Adrenal gland (tissue), 12 donors: ENCODE results near the gene HPSE2. TPM values are rescaled to one million over a fixed set of nuclear protein-coding genes. Genes with fewer than 3 reads are reported as not detected.

ENCODE experiments used
- DNase-seq, 7 donors: peaks; one replicate each; pipeline ENCODE4 v3.0.0-alpha.2; 2019 to 2020
- H3K27ac ChIP-seq, 5 donors: fragments of 200-600 bp; sonication (generic) in 4 of 5; 1 replicate in 3 of 5; 2 replicates in 2 of 5; pipeline versions ENCODE4 v1.5.1 to v1.8.0; 2016 to 2020; ENCODE audit warnings: mild to moderate bottlenecking in 1 of 5
- H3K27me3 ChIP-seq: fragments of 200-600 bp; 2 replicates; pipeline ENCODE4 v1.8.0; 2021
- H3K36me3 ChIP-seq, 2 donors: fragments of 200-600 bp; replicated peaks in 1 of 2; 1 replicate in 1 of 2; 2 replicates in 1 of 2; pipeline versions ENCODE4 v1.5.1 to v1.8.0; 2018 to 2022
- H3K4me1 ChIP-seq, 2 donors: fragments of 200-600 bp; replicated peaks in 1 of 2; 1 replicate in 1 of 2; 2 replicates in 1 of 2; pipeline versions ENCODE4 v1.5.1 to v1.8.0; 2018 to 2021
- H3K4me3 ChIP-seq, 4 donors: fragments of 200-600 bp; sonication (generic) in 3 of 4; one replicate each; pipeline ENCODE4 v1.5.1; 2016 to 2018
- H3K9me3 ChIP-seq, 3 donors: fragments of 200-600 bp; sonication (generic) in 1 of 3; replicated peaks in 1 of 3; 1 replicate in 2 of 3; 2 replicates in 1 of 3; pipeline versions ENCODE4 v1.5.1 to v1.8.0; 2016 to 2021
- CTCF ChIP-seq, 6 experiments: fragments of 450-650 bp in 4 of 6; fragments of 200-600 bp in 2 of 6; sonication (generic) in 1 of 6; IDR thresholded peaks; 1 replicate in 5 of 6; 2 replicates in 1 of 6; pipeline versions ENCODE4 v1.5.1 to v1.8.0; 2016 to 2021; ENCODE audit warnings: antibody characterized with exemption in 6 of 6, mild to moderate bottlenecking in 2 of 6, moderate library complexity in 1 of 6
- POLR2A ChIP-seq, 2 donors: fragments of 450-650 bp; IDR thresholded peaks; one replicate each; pipeline ENCODE4 v1.6.1; 2017; ENCODE audit warnings: antibody characterized with exemption in 2 of 2, mild to moderate bottlenecking in 2 of 2, moderate library complexity in 1 of 2
- WGBS, 4 donors: extraction: QIAGEN DNeasy Blood & Tissue Kit in 2 of 4; methylation state at CpG; one replicate each; pipeline versions ENCODE4 v1.1.5 to v1.1.7; 2013 to 2017; 5-methylcytosine and 5-hydroxymethylcytosine counted together
- intact Hi-C, 2 donors: fragments of 100-400 bp; cut with DNase I; formaldehyde crosslinking; loops; one replicate each; pipeline versions ENCODE4 v1.14.1 to v1.15.0; 2022 to 2023
- polyA plus RNA-seq, 3 donors: library from polyadenylated mRNA; stranded (reverse); fragments of 200-250 nt in 2 of 3; fragments of 350-450 nt in 1 of 3; fragmentation: Illumina TruSeq in 1 of 3; extraction: RNeasy Lipid Tissue Mini Kit (QIAGEN cat#74804) in 1 of 3; gene quantifications; one replicate each; pipeline ENCODE4 v1.2.3, GENCODE V29; 2013 to 2014
- total RNA-seq, 9 donors: library from RNA; depleted of rRNA in 4 of 9; stranded (reverse); fragments of >200 nt in 4 of 9; fragments of 120-200 nt in 1 of 9; fragmentation: NEBNext Ultra II Directional in 1 of 9; extraction: Animal tissue kit (Norgen Biotek cat#: 25700) in 1 of 9; gene quantifications; one replicate each; pipeline versions ENCODE4 v1.1.0 to v1.2.4, GENCODE V29; 2013 to 2023
- donor health status: healthy with polysubstance abuse.
- donor health status: Bipolar disorder and iron deficiency.
- donor health status: DM: yes; HTN: yes; CAD: no.
- donor health status: DM: no; HTN: no; CAD: no.
- donor health status: DM: no; HTN: no; CAD: no.
- donor health status: DM: yes; HTN: yes; CAD: no.

HPSE2 gene
- total and polyA plus RNA-seq, 12 donors, result under 0.01 to 0.16 (median 0.10) TPM; not detected in 9

DNA sequence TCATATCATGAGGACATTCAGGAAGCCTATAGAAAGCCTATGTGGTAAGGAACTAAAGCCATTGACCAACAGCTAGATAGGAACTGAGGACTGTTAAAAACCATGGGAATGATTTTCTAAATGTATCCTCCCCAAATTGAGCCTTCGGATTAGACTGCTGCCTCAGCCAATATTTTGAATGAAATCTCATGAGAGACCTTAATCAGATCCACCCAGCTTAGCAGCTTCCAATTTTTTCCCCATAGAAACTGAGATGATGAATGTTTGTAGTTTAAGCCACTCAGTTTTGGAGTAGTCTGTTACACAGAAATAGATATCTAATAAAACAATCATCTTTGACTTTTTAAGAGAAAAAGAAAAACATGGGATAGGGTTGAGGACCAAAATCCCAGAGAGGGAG lies 292.0 kb downstream of the HPSE2 start:
- Histone ChIP-seq H3K4me3 (no peak overlapping the region), H3K27ac (no peak overlapping the region), H3K4me1 (no peaks in the 10 kb centered on the region), H3K27me3 (no peaks in the 10 kb centered on the region), H3K36me3 (no peaks in the 10 kb centered on the region), H3K9me3 (no peaks in the 10 kb centered on the region)
- TF ChIP-seq CTCF (IDR thresholded peaks at IDR 0.05), result no peak
- TF ChIP-seq POLR2A (IDR thresholded peaks at IDR 0.05), result no peak
- DNase-seq, result no peak
- 82 to 85% (median 83%) methylated on average over 1 of the region's 1 CpG for WGBS, 4 donors
- intact Hi-C loops, result no loop called here

- intact Hi-C loops, result no loop called here
- WGBS, 4 donors, result 80 to 98% (median 91%) methylated on average over 2 of the region's 2 CpGs
- no peaks in the 10 kb centered on the region for H3K27me3 ChIP-seq
These were observed 305.9 kb downstream of the HPSE2 start for GRCh38 chr10:98929709-98930108.

DNA sequence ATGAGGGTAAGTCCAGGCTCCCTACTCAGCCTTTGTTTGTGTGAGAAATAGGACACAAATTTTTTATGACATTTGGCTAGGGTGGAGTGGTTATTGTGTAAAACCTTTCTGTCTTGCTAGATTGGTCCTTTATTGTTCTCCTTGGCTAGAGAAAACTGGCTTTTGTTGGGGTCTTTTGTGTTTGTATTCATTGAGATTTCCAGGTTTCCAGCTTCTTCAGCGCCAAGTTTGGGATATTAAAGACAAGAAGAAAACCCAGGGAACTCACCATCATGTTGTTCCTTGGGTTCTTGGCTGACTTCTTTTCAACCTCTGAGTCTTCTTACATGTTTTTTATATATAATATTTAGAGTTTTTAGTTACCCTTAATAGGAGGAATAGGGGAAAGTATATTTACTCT lies 310.0 kb downstream of the HPSE2 start:
- Histone ChIP-seq H3K4me1 (no peaks in the 10 kb centered on the region), H3K27me3 (no peaks in the 10 kb centered on the region), H3K36me3 (no peaks in the 10 kb centered on the region), H3K9me3 (no peaks in the 10 kb centered on the region), H3K4me3 (no peak overlapping the region), H3K27ac (no peak overlapping the region)
- WGBS, 4 donors, result 85 to 94% (median 86%) methylated on average over 1 of the region's 1 CpG
- intact Hi-C loops, result no loop called here
- DNase-seq, result no peak
- TF ChIP-seq POLR2A (IDR thresholded peaks at IDR 0.05), result no peak
- TF ChIP-seq CTCF (IDR thresholded peaks at IDR 0.05), result no peak

More at GRCh38 chr10:98929709-98930108, 305.9 kb downstream of the HPSE2 start:
- Histone ChIP-seq H3K9me3 (no peaks in the 10 kb centered on the region), H3K4me1 (no peaks in the 10 kb centered on the region), H3K36me3 (no peaks in the 10 kb centered on the region), H3K4me3 (no peak overlapping the region), H3K27ac (no peak overlapping the region)
- TF ChIP-seq CTCF (IDR thresholded peaks at IDR 0.05) (no peak), POLR2A (IDR thresholded peaks at IDR 0.05) (no peak)
- DNase-seq, result no peak

DNA sequence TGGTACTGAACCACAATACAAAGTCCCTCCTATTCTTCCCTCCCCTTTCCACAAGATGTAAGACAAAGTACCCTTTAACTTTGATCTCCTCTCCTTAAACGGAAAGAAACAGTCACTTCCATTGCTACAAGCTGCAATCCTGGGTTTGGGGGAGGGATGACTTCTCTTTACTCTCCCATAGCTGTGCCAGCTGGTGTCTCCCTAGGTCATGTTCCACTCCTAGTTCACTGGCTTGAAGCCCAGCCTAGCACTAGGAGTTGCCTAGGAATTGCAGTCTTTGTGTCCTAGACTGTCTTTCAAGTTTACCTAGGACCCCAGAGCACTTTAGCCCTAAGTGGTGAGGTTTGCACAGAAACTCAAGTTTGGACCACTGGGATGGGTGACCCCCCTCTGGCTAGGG lies 311.1 kb downstream of the HPSE2 start:
- H3K9me3 ChIP-seq, result no peaks in the 10 kb centered on the region
- no peaks in the 10 kb centered on the region for H3K4me1 ChIP-seq
- no peak for TF ChIP-seq POLR2A (IDR thresholded peaks at IDR 0.05)
- TF ChIP-seq CTCF (IDR thresholded peaks at IDR 0.05), result no peak
- no peak for DNase-seq
- no peaks in the 10 kb centered on the region for H3K27me3 ChIP-seq
- H3K4me3 ChIP-seq, result no peak overlapping the region
- WGBS, 4 donors, result 53 to 79% (median 64%) methylated on average over 1 of the region's 1 CpG
- no peaks in the 10 kb centered on the region for H3K36me3 ChIP-seq
- no peak overlapping the region for H3K27ac ChIP-seq
- intact Hi-C loops, result no loop called here
